Measurements from ENCODE around the gene DMD.

Gene DMD

GRCh38 chrX:32788936-32789335 lies 422.4 kb downstream of the DMD start:
- H3K4me3 ChIP-seq, result no peak overlapping the region
- H3K27ac ChIP-seq, result no peak overlapping the region
- no peak for TF ChIP-seq CTCF (IDR thresholded peaks at IDR 0.05)
- no peak for DNase-seq (ENCODE audit: low spot score)

- DNase-seq (ENCODE audit: low spot score), result no peak
- Histone ChIP-seq H3K4me3 (no peak overlapping the region), H3K27ac (no peak overlapping the region)
- TF ChIP-seq CTCF (IDR thresholded peaks at IDR 0.05), result no peak
Observed at GRCh38 chrX:32780109-32780508, 431.2 kb downstream of the DMD start.

- no peak overlapping the region for H3K27ac ChIP-seq
- DNase-seq (ENCODE audit: low spot score), result no peak
- no peak for TF ChIP-seq CTCF (IDR thresholded peaks at IDR 0.05)
- no peak overlapping the region for H3K4me3 ChIP-seq
Observed at GRCh38 chrX:32778965-32779364, 432.4 kb downstream of the DMD start.

- TF ChIP-seq CTCF (IDR thresholded peaks at IDR 0.05), result no peak
- Histone ChIP-seq H3K27ac (no peak overlapping the region), H3K4me3 (no peak overlapping the region)
- DNase-seq (ENCODE audit: low spot score), result no peak
Observed at GRCh38 chrX:32774966-32775365, 436.4 kb downstream of the DMD start.

GRCh38 chrX:32749070-32749469 lies 462.3 kb downstream of the DMD start:
- no peak for DNase-seq (ENCODE audit: low spot score)
- Histone ChIP-seq H3K27ac (no peak overlapping the region), H3K4me3 (no peak overlapping the region)
- no peak for TF ChIP-seq CTCF (IDR thresholded peaks at IDR 0.05)

GRCh38 chrX:32745323-32745722 lies 466.0 kb downstream of the DMD start:
- DNase-seq (ENCODE audit: low spot score), result no peak
- no peak overlapping the region for H3K4me3 ChIP-seq
- no peak for TF ChIP-seq CTCF (IDR thresholded peaks at IDR 0.05)
- H3K27ac ChIP-seq, result no peak overlapping the region

- no peak for DNase-seq (ENCODE audit: low spot score)
- Histone ChIP-seq H3K4me3 (no peak overlapping the region), H3K27ac (peak overlapping the region in 1 of 2 donors; percentile 21)
- no peak for TF ChIP-seq CTCF (IDR thresholded peaks at IDR 0.05)
Observed at GRCh38 chrX:32744921-32745320, 466.4 kb downstream of the DMD start.
